MM.1S (cell line): Measurements from ENCODE around the gene ALKBH3.

ENCODE experiments used
- DNase-seq: peaks from one replicate; pipeline ENCODE4 v3.0.0-alpha.2; 2015
- H2AFZ ChIP-seq: fragments of 300-600 bp; sonication (generic); 2 replicates; pipeline ENCODE4 v1.6.0; 2016; ENCODE audit warnings: antibody characterized with exemption, low read length
- H3F3A ChIP-seq: fragments of 300-600 bp; sonication (generic); 2 replicates; pipeline ENCODE4 v1.6.1; 2016; ENCODE audit warnings: mild to moderate bottlenecking, antibody characterized with exemption, low read length, moderate library complexity, mixed read lengths; ENCODE audit not compliant: insufficient read depth
- H3K27ac ChIP-seq: fragments of 300-600 bp; sonication (generic); 2 replicates; pipeline ENCODE4 v1.5.1; 2016; ENCODE audit warnings: mild to moderate bottlenecking, low read length
- H3K27me3 ChIP-seq: fragments of 300-600 bp; sonication (generic); replicated peaks from 2 replicates; pipeline ENCODE4 v1.6.0; 2016; ENCODE audit warnings: low read length; ENCODE audit not compliant: insufficient read depth
- H3K36me3 ChIP-seq: fragments of 300-600 bp; sonication (generic); replicated peaks from 2 replicates; pipeline ENCODE4 v1.6.1; 2016; ENCODE audit warnings: mild to moderate bottlenecking, low read length, mixed read lengths; ENCODE audit not compliant: insufficient read depth
- H3K4me1 ChIP-seq: fragments of 300-600 bp; sonication (generic); 2 replicates; pipeline ENCODE4 v1.6.1; 2016; ENCODE audit warnings: low read length, mixed read lengths
- H3K4me2 ChIP-seq: fragments of 300-600 bp; sonication (generic); 2 replicates; pipeline ENCODE4 v1.6.0; 2016; ENCODE audit warnings: low read depth, low read length
- H3K4me3 ChIP-seq: fragments of 300-600 bp; sonication (generic); 2 replicates; pipeline ENCODE4 v1.5.1; 2016; ENCODE audit warnings: low read length, mixed read lengths
- H3K79me2 ChIP-seq: fragments of 300-600 bp; sonication (generic); 2 replicates; pipeline ENCODE4 v1.6.1; 2016; ENCODE audit warnings: mixed run types, low read length, mixed read lengths
- H3K9ac ChIP-seq: fragments of 300-600 bp; sonication (generic); 2 replicates; pipeline ENCODE4 v1.6.1; 2016; ENCODE audit warnings: low read length, mixed read lengths
- H3K9me2 ChIP-seq: fragments of 300-600 bp; sonication (generic); replicated peaks from 2 replicates; pipeline ENCODE4 v1.6.1; 2016; ENCODE audit warnings: mild to moderate bottlenecking, low read length, mixed read lengths; ENCODE audit not compliant: insufficient read depth
- H3K9me3 ChIP-seq: fragments of 300-600 bp; sonication (generic); replicated peaks from 2 replicates; pipeline ENCODE4 v1.6.1; 2016; ENCODE audit warnings: mild to moderate bottlenecking, low read length, mixed read lengths; ENCODE audit not compliant: insufficient read depth
- H4K20me1 ChIP-seq: fragments of 300-600 bp; sonication (generic); 2 replicates; pipeline ENCODE4 v1.6.1; 2016; ENCODE audit warnings: mild to moderate bottlenecking, low read length, moderate library complexity, mixed read lengths; ENCODE audit not compliant: insufficient read depth
- EZH2 ChIP-seq: fragments of 300-600 bp; sonication (generic); optimal IDR thresholded peaks from 2 replicates; pipeline ENCODE3; 2017; ENCODE audit warnings: low read depth, mild to moderate bottlenecking, antibody characterized with exemption, low read length, mixed read lengths
- EZH2phosphoT487 ChIP-seq: fragments of 300-600 bp; sonication (generic); IDR thresholded peaks from 2 replicates; pipeline ENCODE4 v1.6.1; 2018; ENCODE audit warnings: antibody characterized with exemption, low read length
- TF ChIP-seq, protein P1 (sequence below): fragments of 300-600 bp; sonication (generic); IDR thresholded peaks from 2 replicates; pipeline ENCODE4 v1.5.1; 2016; ENCODE audit warnings: antibody characterized with exemption, low read length, mixed read lengths

The ALKBH3 gene

DNA sequence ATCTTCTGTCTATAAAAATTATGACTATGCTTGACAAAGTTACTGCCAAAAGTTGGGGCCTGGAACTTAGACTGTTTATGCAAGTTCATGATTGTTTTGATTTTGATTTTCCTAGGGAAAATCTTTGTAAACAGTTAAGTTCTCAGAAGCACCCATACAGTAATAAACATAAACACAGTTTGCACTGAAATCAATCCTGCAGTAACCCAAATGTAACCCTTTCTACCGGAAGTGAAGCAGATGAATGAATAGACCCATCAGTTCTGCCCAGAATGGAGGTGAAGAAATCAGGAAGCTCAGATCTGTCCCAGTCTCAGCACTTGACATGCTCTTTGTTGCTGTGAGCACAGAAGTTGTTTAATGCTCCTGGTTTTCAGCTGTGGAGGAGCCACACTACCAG is 37.2 kb downstream of the ALKBH3 start:
- Histone ChIP-seq H4K20me1 (no peaks in the 10 kb centered on the region), H3K27ac (no peak overlapping the region), H3K9ac (no peak overlapping the region)

DNA sequence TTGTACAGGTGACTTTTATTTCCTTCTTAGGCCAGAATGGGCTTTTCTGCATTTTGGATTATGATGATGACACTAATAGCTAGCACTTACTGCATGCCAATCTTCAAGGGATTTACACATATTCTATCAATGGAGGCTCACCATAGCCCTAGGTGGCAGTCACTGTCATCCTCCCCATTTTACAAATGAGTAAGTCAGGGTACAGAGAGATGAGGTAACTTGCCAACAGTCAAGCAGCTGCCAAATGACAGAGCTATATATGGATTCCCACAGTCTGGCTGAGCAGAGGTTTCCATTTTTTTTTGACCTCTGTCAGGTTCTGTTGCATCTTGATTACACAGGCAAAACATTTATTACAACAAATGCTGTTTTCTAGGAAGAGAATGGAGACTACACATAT is 38.0 kb downstream of the ALKBH3 start:
- Histone ChIP-seq H2AFZ (no peak overlapping the region), H3K9me2 (no peaks in the 10 kb centered on the region), H3K79me2 (peaks cover 4% of the 10 kb centered on the region; the same call in 1 of the 2 replicates), H4K20me1 (no peaks in the 10 kb centered on the region), H3F3A (peaks cover 35% of the 10 kb centered on the region), H3K4me1 (peaks cover 49% of the 10 kb centered on the region), H3K4me3 (no peak overlapping the region), H3K36me3 (no peaks in the 10 kb centered on the region; the same call in 1 of the 2 replicates), H3K9me3 (no peaks in the 10 kb centered on the region), H3K27ac (no peak overlapping the region), H3K27me3 (no peaks in the 10 kb centered on the region), H3K4me2 (no peak overlapping the region), H3K9ac (no peak overlapping the region)
- TF ChIP-seq, protein P1, sequence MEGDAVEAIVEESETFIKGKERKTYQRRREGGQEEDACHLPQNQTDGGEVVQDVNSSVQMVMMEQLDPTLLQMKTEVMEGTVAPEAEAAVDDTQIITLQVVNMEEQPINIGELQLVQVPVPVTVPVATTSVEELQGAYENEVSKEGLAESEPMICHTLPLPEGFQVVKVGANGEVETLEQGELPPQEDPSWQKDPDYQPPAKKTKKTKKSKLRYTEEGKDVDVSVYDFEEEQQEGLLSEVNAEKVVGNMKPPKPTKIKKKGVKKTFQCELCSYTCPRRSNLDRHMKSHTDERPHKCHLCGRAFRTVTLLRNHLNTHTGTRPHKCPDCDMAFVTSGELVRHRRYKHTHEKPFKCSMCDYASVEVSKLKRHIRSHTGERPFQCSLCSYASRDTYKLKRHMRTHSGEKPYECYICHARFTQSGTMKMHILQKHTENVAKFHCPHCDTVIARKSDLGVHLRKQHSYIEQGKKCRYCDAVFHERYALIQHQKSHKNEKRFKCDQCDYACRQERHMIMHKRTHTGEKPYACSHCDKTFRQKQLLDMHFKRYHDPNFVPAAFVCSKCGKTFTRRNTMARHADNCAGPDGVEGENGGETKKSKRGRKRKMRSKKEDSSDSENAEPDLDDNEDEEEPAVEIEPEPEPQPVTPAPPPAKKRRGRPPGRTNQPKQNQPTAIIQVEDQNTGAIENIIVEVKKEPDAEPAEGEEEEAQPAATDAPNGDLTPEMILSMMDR, result no peak
- no peak for TF ChIP-seq EZH2
- no peak for TF ChIP-seq EZH2phosphoT487
- DNase-seq, result no peak

More for the DNA sequence above, 37.2 kb downstream of the ALKBH3 start:
- Histone ChIP-seq H3K4me1 (peaks cover 49% of the 10 kb centered on the region), H3K79me2 (peaks cover 7% of the 10 kb centered on the region; the same call in 1 of the 2 replicates), H3K9me3 (no peaks in the 10 kb centered on the region), H3K27me3 (no peaks in the 10 kb centered on the region), H3K4me2 (no peak overlapping the region), H2AFZ (no peak overlapping the region), H3K4me3 (no peak overlapping the region), H3K9me2 (no peaks in the 10 kb centered on the region), H3K36me3 (no peaks in the 10 kb centered on the region; the same call in 1 of the 2 replicates), H3F3A (peaks cover 34% of the 10 kb centered on the region)
- TF ChIP-seq EZH2, result no peak
- TF ChIP-seq, protein P1, result no peak
- TF ChIP-seq EZH2phosphoT487, result no peak
- DNase-seq, result no peak

DNA sequence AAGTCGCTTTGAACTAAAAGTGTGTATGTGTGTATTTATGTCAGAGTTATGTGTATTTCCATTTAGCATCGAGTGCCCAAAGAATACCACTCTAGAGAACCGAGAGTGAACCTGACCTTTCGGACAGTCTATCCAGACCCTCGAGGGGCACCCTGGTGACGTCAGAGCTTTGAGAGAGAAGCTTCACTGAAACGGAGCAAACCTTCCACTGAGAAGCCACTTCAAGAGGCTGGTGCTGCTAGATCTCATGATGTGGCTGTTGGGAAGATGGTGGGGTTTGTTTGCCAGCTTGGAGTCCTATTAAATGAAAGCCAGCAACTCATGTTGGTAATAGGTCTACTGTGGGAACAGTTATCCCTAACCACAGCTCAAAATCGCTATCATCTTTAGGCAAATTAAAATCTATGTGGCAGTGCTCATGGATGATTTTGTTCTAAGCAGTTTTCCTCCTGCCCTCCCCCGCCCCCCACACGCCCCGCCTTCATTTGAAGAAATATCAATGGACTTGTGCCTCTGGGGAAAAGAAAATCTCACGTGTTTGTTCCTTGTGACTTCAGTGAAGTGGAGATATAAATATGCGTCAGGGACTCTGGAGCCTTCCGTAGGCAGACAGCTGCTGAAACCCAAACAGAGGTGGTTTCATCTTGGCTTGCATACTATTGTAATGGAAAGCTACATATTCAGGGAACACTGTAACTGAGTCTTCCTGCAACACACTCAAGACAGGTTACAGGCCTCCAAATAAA is 39.4 kb downstream of the ALKBH3 start:
- H3K27ac ChIP-seq, result peak overlapping the region; percentile 95; the same call in 1 of the 2 replicates
- TF ChIP-seq EZH2phosphoT487, result no peak
- TF ChIP-seq EZH2, result no peak
- TF ChIP-seq, protein P1, result no peak

More for the DNA sequence above, 39.4 kb downstream of the ALKBH3 start:
- no peak overlapping the region for H2AFZ ChIP-seq
- H3K36me3 ChIP-seq, result no peaks in the 10 kb centered on the region; the same call in 1 of the 2 replicates
- peak overlapping the region; percentile 95 for H3K4me2 ChIP-seq
- peaks cover 4% of the 10 kb centered on the region; the same call in 1 of the 2 replicates for H3K79me2 ChIP-seq
- no peak for DNase-seq
- H3K4me3 ChIP-seq, result no peak overlapping the region
- H3K27me3 ChIP-seq, result no peaks in the 10 kb centered on the region
- H3K9ac ChIP-seq, result 0 out of 2 replicates have a peak overlapping the region, but pooled peaks have one; percentile 62
- H4K20me1 ChIP-seq, result no peaks in the 10 kb centered on the region
- H3K9me3 ChIP-seq, result no peaks in the 10 kb centered on the region
- H3F3A ChIP-seq, result peaks cover 35% of the 10 kb centered on the region
- no peaks in the 10 kb centered on the region for H3K9me2 ChIP-seq
- peaks cover 49% of the 10 kb centered on the region for H3K4me1 ChIP-seq
